Neutrophil (primary cell): ENCODE data around the gene LYSMD2.

Experiments used
- H3K27ac ChIP-seq: fragments of 200-600 bp; sonication (generic); 2 replicates; pipeline ENCODE4 v1.5.1; 2016; ENCODE audit warnings: mild to moderate bottlenecking, moderate library complexity
- H3K27me3 ChIP-seq: fragments of 200-600 bp; sonication (generic); 2 replicates; pipeline ENCODE4 v1.6.0; 2016; ENCODE audit warnings: mild to moderate bottlenecking
- H3K36me3 ChIP-seq: fragments of 200-600 bp; sonication (generic); 2 replicates; pipeline ENCODE4 v1.5.1; 2017
- H3K4me1 ChIP-seq, 2 experiments: fragments of 200-600 bp in 1 of 2; sonication (generic) in 1 of 2; 1 replicate in 1 of 2; 2 replicates in 1 of 2; pipeline versions ENCODE4 v1.5.1 to v1.6.1; 2013 to 2016; ENCODE audit warnings: low read depth in 1 of 2, low read length in 1 of 2, mild to moderate bottlenecking in 1 of 2, moderate library complexity in 1 of 2; ENCODE audit not compliant: control insufficient read depth in 1 of 2, insufficient read depth in 1 of 2
- H3K4me3 ChIP-seq, 2 experiments: fragments of 200-600 bp in 1 of 2; sonication (generic) in 1 of 2; 1 replicate in 1 of 2; 2 replicates in 1 of 2; pipeline ENCODE4 v1.5.1; 2013 to 2016; ENCODE audit warnings: low read depth in 1 of 2, low read length in 1 of 2, mild to moderate bottlenecking in 1 of 2, moderate library complexity in 1 of 2
- H3K9me3 ChIP-seq: fragments of 200-600 bp; sonication (generic); 2 replicates; pipeline ENCODE4 v1.5.1; 2016
- TF ChIP-seq, protein P1 (sequence below): fragments of 200-600 bp; sonication (generic); IDR thresholded peaks from 2 replicates; pipeline ENCODE4 v1.5.1; 2016; ENCODE audit warnings: antibody characterized with exemption

The LYSMD2 gene

GRCh38 chr15:51721199-51721960 lies 16.1 kb downstream of the LYSMD2 start:
- H3K36me3 ChIP-seq, result peaks cover 4% of the 10 kb centered on the region
- H3K27me3 ChIP-seq, result no peaks in the 10 kb centered on the region
- no peaks in the 10 kb centered on the region for H3K9me3 ChIP-seq
- TF ChIP-seq, protein P1, sequence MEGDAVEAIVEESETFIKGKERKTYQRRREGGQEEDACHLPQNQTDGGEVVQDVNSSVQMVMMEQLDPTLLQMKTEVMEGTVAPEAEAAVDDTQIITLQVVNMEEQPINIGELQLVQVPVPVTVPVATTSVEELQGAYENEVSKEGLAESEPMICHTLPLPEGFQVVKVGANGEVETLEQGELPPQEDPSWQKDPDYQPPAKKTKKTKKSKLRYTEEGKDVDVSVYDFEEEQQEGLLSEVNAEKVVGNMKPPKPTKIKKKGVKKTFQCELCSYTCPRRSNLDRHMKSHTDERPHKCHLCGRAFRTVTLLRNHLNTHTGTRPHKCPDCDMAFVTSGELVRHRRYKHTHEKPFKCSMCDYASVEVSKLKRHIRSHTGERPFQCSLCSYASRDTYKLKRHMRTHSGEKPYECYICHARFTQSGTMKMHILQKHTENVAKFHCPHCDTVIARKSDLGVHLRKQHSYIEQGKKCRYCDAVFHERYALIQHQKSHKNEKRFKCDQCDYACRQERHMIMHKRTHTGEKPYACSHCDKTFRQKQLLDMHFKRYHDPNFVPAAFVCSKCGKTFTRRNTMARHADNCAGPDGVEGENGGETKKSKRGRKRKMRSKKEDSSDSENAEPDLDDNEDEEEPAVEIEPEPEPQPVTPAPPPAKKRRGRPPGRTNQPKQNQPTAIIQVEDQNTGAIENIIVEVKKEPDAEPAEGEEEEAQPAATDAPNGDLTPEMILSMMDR, result no peak
- no peak overlapping the region for H3K27ac ChIP-seq
- H3K4me3 ChIP-seq, result no peak overlapping the region
- no peaks in the 10 kb centered on the region for H3K4me1 ChIP-seq

- Histone ChIP-seq H3K4me3 (no peak overlapping the region), H3K36me3 (peaks cover 4% of the 10 kb centered on the region), H3K9me3 (no peaks in the 10 kb centered on the region), H3K27ac (no peak overlapping the region), H3K27me3 (no peaks in the 10 kb centered on the region), H3K4me1 (no peaks in the 10 kb centered on the region)
- TF ChIP-seq, protein P1, result no peak
These were observed 17.1 kb downstream of the LYSMD2 start for GRCh38 chr15:51720201-51720995.

DNA sequence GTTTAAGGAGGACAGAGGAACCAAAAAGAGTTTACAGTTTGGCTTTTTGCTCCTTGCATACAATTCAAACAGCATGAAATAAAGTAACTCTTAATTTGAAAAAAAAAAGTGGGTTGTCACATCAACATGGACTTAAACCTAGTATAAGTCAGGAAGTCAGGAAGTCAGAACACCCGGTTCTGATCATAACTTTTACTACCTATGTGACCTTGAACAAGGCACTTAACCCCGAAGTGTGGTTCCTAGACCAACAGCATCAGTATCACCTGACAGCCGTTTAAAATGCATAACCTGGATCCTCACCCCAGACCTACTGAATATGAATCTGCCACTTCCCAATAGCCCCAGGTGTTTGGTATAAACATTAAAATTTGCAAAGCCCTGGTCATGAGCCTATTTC lies 18.7 kb downstream of the LYSMD2 start:
- Histone ChIP-seq H3K4me3 (no peak overlapping the region), H3K4me1 (no peaks in the 10 kb centered on the region), H3K27me3 (no peaks in the 10 kb centered on the region), H3K9me3 (no peaks in the 10 kb centered on the region), H3K36me3 (peaks cover 4% of the 10 kb centered on the region), H3K27ac (no peak overlapping the region)
- TF ChIP-seq, protein P1, result no peak

DNA sequence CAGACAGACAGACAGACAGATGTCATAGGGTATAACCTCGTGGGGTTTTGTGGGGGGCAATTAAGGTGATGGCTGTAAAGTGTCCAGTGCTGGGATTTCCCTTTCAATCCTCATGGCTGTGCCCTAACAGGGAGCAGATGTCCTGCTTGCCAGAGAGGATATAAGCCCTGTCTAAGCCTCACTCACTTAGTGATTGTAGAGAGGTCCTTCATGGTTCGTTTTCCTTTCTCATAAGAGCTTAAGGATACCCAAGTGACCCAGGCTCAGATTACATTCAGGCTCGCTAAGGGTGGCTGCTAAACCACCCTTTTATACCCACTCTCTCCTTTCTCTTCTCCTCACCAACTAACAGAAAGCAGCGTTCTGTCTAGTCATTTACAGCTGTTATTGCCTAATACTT lies 19.2 kb downstream of the LYSMD2 start:
- TF ChIP-seq, protein P1, result no peak
- Histone ChIP-seq H3K27ac (no peak overlapping the region), H3K4me1 (no peaks in the 10 kb centered on the region), H3K27me3 (no peaks in the 10 kb centered on the region), H3K9me3 (no peaks in the 10 kb centered on the region), H3K36me3 (peaks cover under 1% of the 10 kb centered on the region), H3K4me3 (no peak overlapping the region)

GRCh38 chr15:51714911-51715310 lies 22.5 kb downstream of the LYSMD2 start:
- H3K4me1 ChIP-seq, result no peaks in the 10 kb centered on the region
- no peaks in the 10 kb centered on the region for H3K27me3 ChIP-seq
- no peak overlapping the region for H3K27ac ChIP-seq
- no peaks in the 10 kb centered on the region for H3K9me3 ChIP-seq
- no peak overlapping the region for H3K4me3 ChIP-seq
- no peaks in the 10 kb centered on the region for H3K36me3 ChIP-seq
- TF ChIP-seq, protein P1, result no peak
